ENCODE results near the gene AUTS2. TPM values are rescaled to one million over a fixed set of nuclear protein-coding genes. Genes with fewer than 3 reads are reported as not detected.

Gene AUTS2
- total and polyA plus RNA-seq, 9 of the 15 experiments (the other 6 are each of a cell fraction or from before 2014, with no cell fraction given): 0.58 TPM; not detected in 8

GRCh38 chr7:70242826-70243225, 644.6 kb downstream of the AUTS2 start:
- H3K9me3 ChIP-seq (replicated peaks; ENCODE audit: control insufficient read depth, insufficient read depth, low read depth, low read length): no peaks in the 10 kb centered on the region
- H3K79me2 ChIP-seq (ENCODE audit: control insufficient read depth, insufficient read depth, low read length): no peaks in the 10 kb centered on the region
- in situ Hi-C loops (cut with MboI): no loop called here
- H3K9me1 ChIP-seq (ENCODE audit: control insufficient read depth, insufficient read depth, low read length): no peaks in the 10 kb centered on the region
- H3K4me3 ChIP-seq: no peak overlapping the region
- H3K27ac ChIP-seq (ENCODE audit: extremely low read depth, low read depth, low read length): no peak overlapping the region
- intact Hi-C loops (cut with micrococcal nuclease): no loop called here
- H3K4me2 ChIP-seq (ENCODE audit: insufficient read depth, low read length): no peak overlapping the region
- H3K36me3 ChIP-seq (ENCODE audit: control insufficient read depth, insufficient read depth, low read length): no peaks in the 10 kb centered on the region
- ATAC-seq: no peak
- ChIA-PET CTCF (ENCODE audit: low intra/inter-chr PET ratio) (no interaction called here), POLR2A (interaction anchor here (0.5 to 1.0 kb wide), 2 partner anchors 11 to 1760 kb away, joined by 3 read pairs; no protein-coding TSS in a partner anchor)
- 2% methylated on average over 4 of the region's 4 CpGs for WGBS (ENCODE audit: insufficient coverage, low coverage, missing lambda C conversion rate)
- H3K9ac ChIP-seq (ENCODE audit: insufficient read depth in 1 of 2, low read depth in 2 of 2, low read length in 2 of 2): no peak overlapping the region
- H2AFZ ChIP-seq (ENCODE audit: low read depth, low read length): no peak overlapping the region
- H4K20me1 ChIP-seq (replicated peaks; ENCODE audit: control insufficient read depth, insufficient read depth, low read length): no peaks in the 10 kb centered on the region
- FAIRE-seq: no peak
- H3K4me1 ChIP-seq (replicated peaks in 1 of 2; ENCODE audit: control insufficient read depth in 2 of 2, insufficient read depth in 2 of 2, low read length in 2 of 2): no peaks in the 10 kb centered on the region
- no peaks in the 10 kb centered on the region for H3K27me3 ChIP-seq (ENCODE audit: control insufficient read depth in 2 of 2, insufficient read depth in 2 of 2, low read length in 2 of 2)
- DNase-seq (ENCODE audit: extremely low read depth in 1 of 4, low spot score in 3 of 4): no peak
- no TSS peak for BruUV-seq (replicated peaks)
- no peak for TF ChIP-seq ZNF785 (CRISPR knock-in tag; IDR thresholded peaks at IDR 0.05)
- TF ChIP-seq ZBTB12 (CRISPR knock-in tag; IDR thresholded peaks at IDR 0.05): no peak
- TF ChIP-seq CAMTA2 (CRISPR knock-in tag; conservative IDR thresholded peaks at IDR 0.05): no peak
- TF ChIP-seq BCLAF1 (IDR thresholded peaks at IDR 0.05; ENCODE audit: borderline replicate concordance in 1 of 2, control insufficient read depth in 1 of 2, low read depth in 2 of 2, low read length in 1 of 2): no peak
- no peak for TF ChIP-seq CREB1 (IDR thresholded peaks at IDR 0.05)
- TF ChIP-seq CREB1 (CRISPR knock-in tag; IDR thresholded peaks at IDR 0.05): no peak
- TF ChIP-seq TARDBP (IDR thresholded peaks at IDR 0.05): no peak
- no peak for TF ChIP-seq HEY1 (CRISPR knock-in tag; IDR thresholded peaks at IDR 0.05; ENCODE audit: borderline replicate concordance)
- no peak for TF ChIP-seq ZHX1 (conservative IDR thresholded peaks at IDR 0.05; ENCODE audit: low read length)
- TF ChIP-seq NR0B1 (IDR thresholded peaks at IDR 0.05; ENCODE audit: partially characterized antibody): no peak
- no peak for TF ChIP-seq PBX2 (CRISPR knock-in tag; IDR thresholded peaks at IDR 0.05; ENCODE audit: low read depth)
- no peak for TF ChIP-seq PBX2 (tag; conservative IDR thresholded peaks at IDR 0.05; ENCODE audit: low read depth)
